Stimulated activated naive CD4-positive, alpha-beta T cell treated with Interleukin-2 at 50 U/mL for 16 hours (primary cell): ENCODE results near the gene RAP2A.

ENCODE experiments used
- DNase-seq: peaks from one replicate; lab custom pipeline; 2025; lab: John Stamatoyannopoulos, UW

RAP2A gene

GRCh38 chr13:97495678-97496077 is 61.7 kb downstream of the RAP2A start:
- DNase-seq: no peak

- no peak for DNase-seq
Observed at GRCh38 chr13:97496511-97496910, 62.5 kb downstream of the RAP2A start.

GRCh38 chr13:97497400-97497799 is 63.4 kb downstream of the RAP2A start:
- no peak for DNase-seq

- no peak for DNase-seq
Observed at GRCh38 chr13:97498419-97498818, 64.5 kb downstream of the RAP2A start.

- no peak for DNase-seq
Observed at GRCh38 chr13:97499181-97499580, 65.2 kb downstream of the RAP2A start.

GRCh38 chr13:97502181-97502580 is 68.2 kb downstream of the RAP2A start:
- no peak for DNase-seq

- no peak for DNase-seq
Observed at GRCh38 chr13:97502706-97503105, 68.7 kb downstream of the RAP2A start.

- no peak for DNase-seq
Observed at GRCh38 chr13:97505017-97505416, 71.0 kb downstream of the RAP2A start.

- DNase-seq: no peak
Observed at GRCh38 chr13:97506511-97506910, 72.5 kb downstream of the RAP2A start.

- no peak for DNase-seq
Observed at GRCh38 chr13:97512732-97513131, 78.8 kb downstream of the RAP2A start.

- DNase-seq: no peak
Observed at GRCh38 chr13:97515643-97516042, 81.7 kb downstream of the RAP2A start.

GRCh38 chr13:97517967-97518366 is 84.0 kb downstream of the RAP2A start:
- no peak for DNase-seq
